Psoas muscle (tissue), 8 donors: ENCODE data around the gene CEP85. TPM values are rescaled to one million over a fixed set of nuclear protein-coding genes. Genes with fewer than 3 reads are reported as not detected.
"Not testable (repeated sequence)": the region's sequence is repeated elsewhere in the genome, so short reads cannot be mapped to it uniquely, and the experiment has no call there.

Experiments used
- ATAC-seq, 4 donors: fragments of 200-7000 bp; cut with Tn5 transposase; one replicate each; pipeline ENCODE4 v1.9.1; 2020; ENCODE audit warnings: moderate library complexity in 3 of 4, mild to moderate bottlenecking in 2 of 4
- DNase-seq, 2 donors: peaks; one replicate each; pipeline ENCODE4 v3.0.0-alpha.2; 2020
- H3K27ac ChIP-seq: fragments of 200-600 bp; one replicate; pipeline ENCODE4 v1.8.0; 2022
- H3K27me3 ChIP-seq, 3 donors: fragments of 200-600 bp in 1 of 3; one replicate each; pipeline versions ENCODE4 v1.6.1 to v1.8.0; 2013 to 2022; ENCODE audit warnings: low read length in 2 of 3, mild to moderate bottlenecking in 2 of 3, moderate library complexity in 1 of 3; ENCODE audit not compliant: insufficient read depth in 3 of 3
- H3K36me3 ChIP-seq, 2 donors: fragments of 200-600 bp in 1 of 2; one replicate each; pipeline versions ENCODE4 v1.6.1 to v1.8.0; 2013 to 2022; ENCODE audit warnings: low read depth in 1 of 2, mild to moderate bottlenecking in 1 of 2, moderate library complexity in 1 of 2; ENCODE audit not compliant: insufficient read depth in 1 of 2
- H3K4me1 ChIP-seq: fragments of 200-600 bp; one replicate; pipeline ENCODE4 v1.8.0; 2022
- H3K4me3 ChIP-seq: fragments of 200-600 bp; one replicate; pipeline ENCODE4 v1.8.0; 2022; ENCODE audit warnings: mild to moderate bottlenecking
- H3K9me3 ChIP-seq: fragments of 200-600 bp; one replicate; pipeline ENCODE4 v1.8.0; 2022
- WGBS, 3 donors: extraction: QIAGEN DNeasy Blood & Tissue Kit; methylation state at CpG; one replicate each; pipeline versions ENCODE4 v1.1.6 to v1.1.7; 2013; 5-methylcytosine and 5-hydroxymethylcytosine counted together
- intact Hi-C, 2 donors: fragments of 100-400 bp; cut with DNase I; formaldehyde crosslinking; loops; one replicate each; pipeline versions ENCODE4 v1.11.0 to v1.14.2; 2022
- polyA plus RNA-seq, 3 donors: library from polyadenylated mRNA; stranded (reverse); fragments of 200-250 nt; gene quantifications; one replicate each; pipeline ENCODE4 v1.2.3, GENCODE V29; 2013
- total RNA-seq, 4 donors: library from RNA; stranded (reverse); fragmentation: NEBNext Ultra II Directional in 2 of 4; extraction: Animal tissue kit (Norgen Biotek cat#: 25700) in 2 of 4; gene quantifications; one replicate each; pipeline versions ENCODE4 v1.2.1 to v1.2.4, GENCODE V29; 2021 to 2023
- TF ChIP-seq, protein P1 (sequence below): fragments of 200-600 bp; IDR thresholded peaks from one replicate; pipeline ENCODE4 v1.8.0; 2022; ENCODE audit warnings: antibody characterized with exemption
- donor health status: healthy with polysubstance abuse.
- donor health status: DM: no; HTN: no; CAD: no; lungs with moderate emphysema.
- donor health status: Bipolar disorder and iron deficiency.
- donor health status: healthy.
- donor health status: DM: yes; HTN: yes; CAD: no.
- donor health status: DM: no; HTN: no; CAD: no.
- donor health status: DM: no; HTN: no; CAD: no.
- donor health status: DM: yes; HTN: yes; CAD: no.

Gene CEP85
- total and polyA plus RNA-seq, 7 donors: 14.8 to 52.5 (median 24.2) TPM

DNA sequence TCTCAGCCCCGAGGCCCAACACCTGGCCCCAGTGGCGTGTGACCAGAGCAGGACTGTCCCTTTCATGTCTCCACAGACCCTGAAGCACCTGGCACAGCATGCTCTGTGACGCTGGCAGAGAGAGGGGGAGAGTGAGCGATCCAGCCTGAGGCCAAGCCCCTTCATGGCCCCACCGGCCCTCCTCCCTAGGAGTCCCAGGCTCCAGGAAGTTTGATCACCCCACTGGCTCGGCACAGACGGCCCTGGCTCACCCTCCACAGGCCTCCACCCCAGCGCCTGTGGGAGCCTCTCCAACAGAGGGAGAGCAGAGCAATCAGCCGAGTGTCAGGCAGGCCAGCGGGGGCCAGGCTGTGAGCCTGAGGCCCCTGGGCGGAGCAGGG lies 56.9 kb downstream of the CEP85 start:
- H3K27me3 ChIP-seq: no peaks in the 10 kb centered on the region
- DNase-seq: peak; percentile 51 to 70
- H3K36me3 ChIP-seq: no peaks in the 10 kb centered on the region
- peak overlapping the region; percentile 23 for H3K27ac ChIP-seq
- no peak overlapping the region for H3K4me3 ChIP-seq
- TF ChIP-seq, protein P1, sequence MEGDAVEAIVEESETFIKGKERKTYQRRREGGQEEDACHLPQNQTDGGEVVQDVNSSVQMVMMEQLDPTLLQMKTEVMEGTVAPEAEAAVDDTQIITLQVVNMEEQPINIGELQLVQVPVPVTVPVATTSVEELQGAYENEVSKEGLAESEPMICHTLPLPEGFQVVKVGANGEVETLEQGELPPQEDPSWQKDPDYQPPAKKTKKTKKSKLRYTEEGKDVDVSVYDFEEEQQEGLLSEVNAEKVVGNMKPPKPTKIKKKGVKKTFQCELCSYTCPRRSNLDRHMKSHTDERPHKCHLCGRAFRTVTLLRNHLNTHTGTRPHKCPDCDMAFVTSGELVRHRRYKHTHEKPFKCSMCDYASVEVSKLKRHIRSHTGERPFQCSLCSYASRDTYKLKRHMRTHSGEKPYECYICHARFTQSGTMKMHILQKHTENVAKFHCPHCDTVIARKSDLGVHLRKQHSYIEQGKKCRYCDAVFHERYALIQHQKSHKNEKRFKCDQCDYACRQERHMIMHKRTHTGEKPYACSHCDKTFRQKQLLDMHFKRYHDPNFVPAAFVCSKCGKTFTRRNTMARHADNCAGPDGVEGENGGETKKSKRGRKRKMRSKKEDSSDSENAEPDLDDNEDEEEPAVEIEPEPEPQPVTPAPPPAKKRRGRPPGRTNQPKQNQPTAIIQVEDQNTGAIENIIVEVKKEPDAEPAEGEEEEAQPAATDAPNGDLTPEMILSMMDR: no peak
- ATAC-seq: no peak
- no peaks in the 10 kb centered on the region for H3K9me3 ChIP-seq
- peaks cover 16% of the 10 kb centered on the region for H3K4me1 ChIP-seq
- 58 to 71% (median 68%) methylated on average over 6 to 11 of the region's 11 CpGs for WGBS, 3 donors
- intact Hi-C loops: no loop called here

DNA sequence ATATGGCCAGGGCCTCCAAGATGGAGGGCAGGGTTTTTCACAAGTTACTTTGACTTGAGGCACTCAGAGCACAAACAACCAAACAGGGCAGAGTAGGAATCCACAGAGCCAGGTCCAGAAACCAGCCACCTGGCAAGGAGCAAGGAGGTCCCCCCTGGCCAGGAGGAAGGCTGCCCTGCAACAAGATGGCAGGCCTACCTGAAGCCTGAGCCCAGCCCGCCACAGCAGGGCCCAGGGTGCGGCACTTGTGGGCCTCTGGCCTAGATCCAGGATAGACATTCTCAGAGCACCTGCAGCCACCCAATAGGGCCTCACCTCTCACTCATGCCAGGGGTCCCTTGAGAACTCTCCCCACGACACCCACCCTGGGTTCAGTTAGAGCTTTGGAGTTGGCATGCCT lies 57.4 kb downstream of the CEP85 start:
- H3K36me3 ChIP-seq: no peaks in the 10 kb centered on the region
- DNase-seq (peak in 1 of 2 donors; percentile 46), ATAC-seq (no peak)
- no peaks in the 10 kb centered on the region for H3K27me3 ChIP-seq
- intact Hi-C loops: no loop called here
- H3K9me3 ChIP-seq: no peaks in the 10 kb centered on the region
- WGBS, 3 donors: 77 to 96% (median 80%) methylated on average over 1 to 3 of the region's 3 CpGs
- no peak overlapping the region for H3K27ac ChIP-seq
- H3K4me3 ChIP-seq: no peak overlapping the region
- H3K4me1 ChIP-seq: peaks cover 10% of the 10 kb centered on the region
- TF ChIP-seq, protein P1: no peak

DNA sequence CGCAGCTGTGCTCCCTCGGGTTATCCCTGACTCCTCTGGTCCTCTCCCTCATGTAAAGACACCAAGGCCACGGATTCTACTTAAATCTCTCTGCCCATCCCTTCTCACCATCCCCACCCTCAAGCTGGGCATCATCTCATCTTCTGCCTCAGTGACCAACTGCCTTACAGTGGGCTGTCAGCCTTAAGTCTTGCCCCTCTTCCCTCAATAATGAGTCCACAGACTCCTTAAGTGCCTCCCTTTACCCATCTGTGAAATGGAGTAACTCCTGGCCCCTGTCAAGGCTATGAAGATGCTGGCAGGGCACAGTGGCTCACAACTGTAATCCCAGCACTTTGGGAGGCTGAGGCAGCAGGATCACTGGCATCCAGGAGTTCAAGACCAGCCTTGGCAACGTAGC lies 57.9 kb downstream of the CEP85 start:
- H3K4me1 ChIP-seq: peaks cover 6% of the 10 kb centered on the region

DNA sequence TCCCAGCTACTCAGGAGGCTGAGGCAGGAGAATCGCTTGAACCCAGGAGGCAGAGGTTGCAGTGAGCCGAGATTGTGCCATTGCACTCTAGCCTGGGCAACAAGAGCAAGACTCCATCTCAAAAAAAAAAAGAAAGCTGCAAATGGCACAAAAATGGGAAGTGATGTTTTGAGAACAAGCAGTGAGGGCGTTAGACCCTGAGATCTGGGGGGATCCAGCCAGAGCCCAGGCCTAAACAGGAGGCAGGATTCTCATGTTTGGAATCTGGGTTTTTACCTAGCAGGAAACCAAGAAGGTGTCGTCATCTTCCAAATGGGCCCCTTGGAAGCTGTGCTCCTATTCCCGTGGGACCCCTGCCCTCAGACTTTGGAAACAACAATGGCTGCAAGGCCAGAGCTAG lies 58.7 kb downstream of the CEP85 start:
- H3K9me3 ChIP-seq, H3K4me3 ChIP-seq, DNase-seq, H3K36me3 ChIP-seq, H3K4me1 ChIP-seq, H3K27ac ChIP-seq, intact Hi-C loops, H3K27me3 ChIP-seq, ATAC-seq: not testable (repeated sequence)
- 86 to 95% (median 87%) methylated on average over 4 to 5 of the region's 5 CpGs for WGBS, 3 donors

More for the DNA sequence above, 57.9 kb downstream of the CEP85 start:
- intact Hi-C loops: no loop called here
- Histone ChIP-seq H3K36me3 (no peaks in the 10 kb centered on the region), H3K27me3 (no peaks in the 10 kb centered on the region), H3K4me3 (no peak overlapping the region), H3K9me3 (no peaks in the 10 kb centered on the region), H3K27ac (no peak overlapping the region)
- TF ChIP-seq, protein P1: no peak
- 69 to 86% (median 84%) methylated on average over 4 of the region's 4 CpGs for WGBS, 3 donors
- DNase-seq (no peak), ATAC-seq (no peak)

DNA sequence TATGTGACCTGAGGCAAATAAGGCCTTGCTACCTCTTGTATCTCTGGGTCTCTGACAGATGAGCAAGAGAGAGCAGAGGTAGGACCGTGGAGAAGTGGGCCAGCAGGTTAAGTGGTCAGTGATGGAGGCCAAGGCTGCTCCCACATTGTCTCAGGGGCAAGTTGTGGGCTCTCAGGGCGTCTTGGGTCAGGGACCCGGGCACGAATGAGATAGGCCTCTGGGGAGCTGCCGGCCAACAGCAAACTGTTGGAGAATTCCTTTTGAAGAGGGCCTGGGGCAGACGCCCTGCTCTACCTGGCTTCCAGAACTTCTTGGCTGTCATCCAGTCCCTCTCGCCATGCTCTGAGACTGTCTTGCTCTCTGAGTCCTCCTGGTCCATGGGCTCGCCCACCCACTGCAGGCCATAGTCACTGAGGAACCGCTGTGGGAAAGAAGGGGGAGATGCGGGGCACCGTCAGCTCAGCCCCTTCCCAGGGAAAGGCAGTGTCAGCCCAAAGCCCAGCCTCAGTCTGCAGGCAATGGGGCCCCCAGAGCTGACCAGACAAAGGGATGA lies 60.0 kb downstream of the CEP85 start:
- no peak for DNase-seq
- no peaks in the 10 kb centered on the region for H3K27me3 ChIP-seq
- H3K36me3 ChIP-seq: no peaks in the 10 kb centered on the region
- intact Hi-C loops: no loop called here
- H3K27ac ChIP-seq: no peak overlapping the region
- no peak for ATAC-seq
- H3K9me3 ChIP-seq: no peaks in the 10 kb centered on the region
- H3K4me3 ChIP-seq: no peak overlapping the region
- TF ChIP-seq, protein P1: no peak
- WGBS, 3 donors: 83 to 96% (median 86%) methylated on average over 10 to 11 of the region's 11 CpGs
- no peaks in the 10 kb centered on the region for H3K4me1 ChIP-seq
